ENCODE data around the gene KRTAP22-2.

The KRTAP22-2 gene

GRCh38 chr21:30590297-30590696, at the start of gene KRTAP22-2:
Gene KRTAP22-2 (minus strand): TSS chr21:30590397.
- DNase-seq: no peak

GRCh38 chr21:30638686-30639085, 48.5 kb upstream of the KRTAP22-2 start:
- no peak for DNase-seq

- no peak for DNase-seq
Observed at GRCh38 chr21:30634906-30635305, 44.7 kb upstream of the KRTAP22-2 start, which contains the start of gene KRTAP20-2. Gene KRTAP20-2 (plus strand): TSS chr21:30635206. CDS start chr21:30635264, 58 bp downstream.

DNA sequence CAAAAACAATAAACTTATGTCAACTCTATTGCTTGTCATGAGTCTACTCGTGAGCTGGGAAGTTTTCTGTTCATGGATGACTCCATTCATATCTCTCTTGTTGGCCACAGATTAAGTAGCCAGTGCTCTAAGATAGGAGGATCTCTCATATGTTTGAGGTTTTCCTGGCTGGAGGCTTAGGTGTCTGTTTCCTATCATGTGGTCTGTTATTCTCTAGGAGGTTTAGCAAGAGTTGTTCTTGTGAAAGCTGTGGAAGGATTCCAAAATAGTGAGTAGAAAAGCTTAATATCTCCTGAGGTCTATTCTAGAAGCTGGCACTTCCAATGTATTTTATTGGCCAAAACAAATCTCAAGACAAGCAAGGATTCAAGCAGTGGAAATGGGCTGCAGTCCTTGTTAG, 39.0 kb upstream of the KRTAP22-2 start:
- DNase-seq: no peak

GRCh38 chr21:30628109-30628508, 37.9 kb upstream of the KRTAP22-2 start:
- no peak for DNase-seq

GRCh38 chr21:30625449-30626165, 35.4 kb upstream of the KRTAP22-2 start:
- DNase-seq: no peak

DNA sequence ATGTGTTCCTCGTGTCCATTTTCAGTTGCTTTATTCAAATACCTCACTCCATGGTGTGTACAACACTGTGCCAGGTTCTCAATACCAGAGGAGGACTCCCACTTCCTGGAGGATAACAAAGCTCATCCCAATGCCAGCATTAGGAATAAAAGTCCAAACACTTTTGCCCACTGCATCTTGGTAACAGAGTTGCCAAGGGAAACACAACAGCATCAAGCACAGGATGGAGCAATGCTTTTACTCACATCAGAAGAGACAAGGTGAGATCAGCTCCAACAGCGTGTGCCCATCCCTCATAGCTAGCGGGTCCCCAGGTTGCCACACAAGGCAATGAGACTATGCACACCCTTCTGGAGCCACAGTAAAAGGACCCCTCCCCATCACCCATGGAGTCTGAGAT, 33.2 kb upstream of the KRTAP22-2 start:
- DNase-seq: no peak

DNA sequence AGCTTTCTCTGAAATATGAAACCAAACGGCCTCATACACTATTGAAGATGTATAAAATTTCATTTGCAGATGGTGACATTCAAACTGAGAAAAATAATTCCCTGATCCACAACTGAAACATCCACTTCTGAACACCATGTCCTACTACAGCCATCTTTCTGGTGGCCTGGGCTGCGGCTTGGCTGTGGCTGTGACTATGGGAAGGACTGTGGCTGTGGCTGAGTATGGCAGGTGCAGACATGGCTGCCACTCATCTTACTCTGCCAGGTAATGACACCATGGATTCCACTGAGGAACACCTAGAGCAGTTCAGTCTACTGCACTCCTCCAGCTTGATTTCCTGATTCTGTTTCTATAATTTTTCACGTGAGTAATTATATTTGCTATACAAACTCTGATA, 30.3 kb upstream of the KRTAP22-2 start, which contains the start of gene KRTAP20-4:
Gene KRTAP20-4 (plus strand): TSS at position 106 of the 400 bp plus-strand sequence.
- DNase-seq: no peak

- no peak for DNase-seq
Observed at GRCh38 chr21:30620080-30620479, 29.9 kb upstream of the KRTAP22-2 start.

DNA sequence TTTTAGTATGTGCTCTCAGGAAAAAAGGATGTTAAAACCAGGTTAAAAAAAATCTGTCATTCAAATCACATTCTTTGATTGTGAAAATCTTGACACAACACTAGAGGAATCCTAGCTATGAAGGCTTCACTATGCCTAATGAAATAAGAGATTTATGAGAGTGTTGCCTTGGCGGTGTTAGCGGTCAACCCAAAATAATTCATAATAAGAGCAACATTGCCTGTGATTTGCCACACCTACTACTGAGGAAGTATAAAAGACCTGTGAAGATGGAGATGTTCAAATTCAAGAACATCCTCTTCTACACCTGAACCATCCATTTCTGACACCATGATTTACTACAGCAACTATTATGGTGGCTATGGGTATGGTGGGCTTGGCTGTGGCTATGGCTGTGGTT, 25.9 kb upstream of the KRTAP22-2 start, which contains the start of gene KRTAP20-1:
Gene KRTAP20-1 (plus strand): TSS at position 301 of the 400 bp plus-strand sequence. CDS start 30 bp downstream, at position 331.
- DNase-seq: no peak

DNA sequence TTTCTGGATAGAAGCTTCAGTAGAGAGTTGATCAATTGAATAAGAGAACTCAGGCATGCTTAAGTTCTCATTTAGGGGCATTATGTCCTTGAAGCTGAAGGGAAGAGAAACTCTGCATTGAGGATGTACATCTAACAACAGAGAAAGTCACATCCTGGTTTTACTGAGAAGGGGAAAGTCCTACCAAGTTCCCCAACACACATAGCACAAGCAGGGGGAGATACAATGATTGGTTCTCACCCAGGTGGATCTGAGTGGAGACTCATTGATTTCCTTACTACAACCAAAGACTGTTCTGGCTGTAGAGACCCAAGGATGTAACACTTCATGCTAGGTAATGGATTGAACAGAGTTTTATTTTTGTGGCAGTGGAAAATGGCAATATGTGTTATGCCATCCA, 25.0 kb upstream of the KRTAP22-2 start:
- no peak for DNase-seq

DNA sequence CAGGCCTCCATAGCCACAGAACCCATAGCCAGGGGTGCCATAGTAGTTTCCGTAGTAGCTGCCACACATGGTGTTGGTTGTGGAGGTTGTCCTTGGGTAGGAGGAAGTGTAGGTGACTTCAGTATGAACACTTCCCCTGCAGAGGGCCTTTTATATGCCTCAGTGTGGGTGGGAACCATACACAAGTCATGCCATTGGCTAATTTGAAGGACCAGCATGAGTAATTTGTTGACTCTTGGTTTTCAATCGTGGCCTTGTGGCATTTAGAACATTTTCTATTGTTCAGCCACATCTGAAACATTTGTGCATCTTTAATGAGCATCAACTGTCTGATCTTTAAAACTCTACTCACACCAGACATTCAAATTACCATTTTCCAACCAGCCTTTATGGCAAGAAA, 23.6 kb upstream of the KRTAP22-2 start, which contains the start of gene KRTAP6-1:
Gene KRTAP6-1 (minus strand): TSS at position 95 of the 400 bp plus-strand sequence. CDS start 26 bp downstream, at position 69.
- DNase-seq: no peak

DNA sequence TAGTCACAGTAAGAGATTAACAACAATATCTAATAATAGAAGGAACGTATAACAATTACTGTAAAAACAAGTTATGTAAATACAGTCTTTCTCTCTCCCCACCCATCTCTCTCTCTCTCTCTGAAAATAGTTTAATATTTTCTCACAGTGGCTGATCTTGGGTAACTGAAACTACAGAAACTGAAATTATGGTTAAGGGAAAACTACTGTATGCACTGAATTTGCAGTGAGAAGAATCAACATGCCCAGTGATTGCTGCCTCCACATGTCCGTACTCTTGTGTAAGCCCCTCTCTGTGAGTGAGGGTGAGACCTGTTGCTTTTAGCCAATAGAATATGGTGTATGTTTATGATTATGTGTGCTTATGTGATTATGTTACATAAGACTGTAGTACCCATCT, 21.9 kb upstream of the KRTAP22-2 start:
- DNase-seq: no peak

GRCh38 chr21:30605968-30606367, 15.8 kb upstream of the KRTAP22-2 start:
- DNase-seq: no peak

GRCh38 chr21:30600787-30601186, 10.6 kb upstream of the KRTAP22-2 start, which contains the start of gene KRTAP22-1:
Gene KRTAP22-1 (plus strand): TSS chr21:30601087.
- no peak for DNase-seq

DNA sequence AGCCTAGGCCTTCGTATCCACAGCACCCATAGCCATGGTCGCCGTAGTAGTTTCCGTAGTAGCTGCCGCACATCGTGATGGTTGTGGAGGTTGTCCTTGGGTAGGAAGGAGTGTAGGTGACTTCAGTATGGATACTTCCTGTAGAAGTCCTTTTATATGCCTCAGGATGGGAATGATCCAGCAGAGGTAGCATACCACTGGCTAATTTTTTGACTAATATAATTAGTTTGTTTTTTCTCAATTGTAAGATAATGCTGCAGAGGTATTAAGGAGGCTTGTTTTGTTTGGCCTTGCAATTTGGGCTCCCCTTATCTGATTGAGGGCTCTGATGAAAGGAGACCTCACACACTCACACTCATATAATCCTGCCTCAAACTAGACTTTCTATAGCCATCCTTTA, 8.6 kb upstream of the KRTAP22-2 start, which contains the start of gene KRTAP6-2:
Gene KRTAP6-2 (minus strand): TSS at position 101 of the 400 bp plus-strand sequence. CDS start 28 bp downstream, at position 73.
- no peak for DNase-seq

DNA sequence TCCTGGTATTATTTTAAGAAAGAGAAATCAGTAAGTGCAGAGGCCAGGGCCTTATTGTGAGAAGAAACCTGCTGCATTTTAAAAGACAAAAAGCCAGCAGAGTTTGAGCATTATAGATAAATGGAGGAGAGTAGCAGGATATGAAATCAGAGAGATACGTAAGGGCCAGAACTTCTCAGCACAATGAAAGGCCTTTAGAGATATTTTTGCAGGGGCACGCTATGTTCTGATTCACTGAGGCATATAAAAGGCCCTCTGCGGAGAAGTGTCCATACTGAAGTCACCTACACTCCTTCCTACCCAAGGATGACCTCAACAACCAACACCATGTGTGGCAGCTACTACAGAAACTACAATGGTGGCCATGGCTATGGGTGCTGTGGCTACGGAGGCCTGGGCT, 1.9 kb upstream of the KRTAP22-2 start, which contains the start of gene KRTAP6-3:
Gene KRTAP6-3 (plus strand): TSS at position 301 of the 400 bp plus-strand sequence. CDS start 6 bp downstream, at position 307.
- no peak for DNase-seq

DNA sequence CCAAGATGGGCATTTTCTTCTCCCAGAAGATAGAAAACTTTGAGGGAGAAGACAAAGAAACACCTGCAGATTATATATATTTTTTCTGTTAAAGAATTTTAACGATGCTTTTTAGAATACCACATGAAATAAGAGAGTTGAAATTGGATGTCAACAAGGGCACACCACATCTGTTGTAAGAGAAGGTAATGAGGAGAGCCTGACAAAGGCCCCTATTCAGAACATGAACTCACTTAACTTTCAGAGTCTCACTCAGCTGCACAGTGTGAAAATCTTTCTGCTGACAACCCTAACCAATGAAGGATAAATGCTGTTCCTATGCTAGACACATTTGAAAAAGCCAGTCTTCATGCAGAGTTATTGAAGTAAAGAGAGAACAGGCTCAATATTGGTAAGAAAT, 7.3 kb downstream of the KRTAP22-2 start:
- DNase-seq: no peak

DNA sequence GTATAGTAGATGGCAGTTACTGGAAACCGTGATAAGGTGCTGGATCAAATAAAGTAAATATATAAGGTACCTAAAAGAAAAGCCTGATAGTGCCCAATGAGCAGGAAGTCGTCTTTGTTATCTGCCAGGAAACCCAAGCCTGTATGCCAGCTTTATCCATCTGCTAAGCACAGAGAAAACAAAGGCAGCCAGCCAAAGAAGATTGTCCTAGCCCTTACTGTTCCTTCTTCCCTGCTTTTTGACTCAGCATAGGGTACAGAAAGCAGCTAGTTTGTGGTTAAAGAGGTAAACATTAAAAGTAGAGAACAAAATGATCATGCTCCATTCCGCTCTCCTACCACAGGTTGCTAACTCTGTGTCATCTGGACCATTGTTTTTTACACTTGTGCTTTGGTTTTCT, 10.1 kb downstream of the KRTAP22-2 start:
- no peak for DNase-seq

DNA sequence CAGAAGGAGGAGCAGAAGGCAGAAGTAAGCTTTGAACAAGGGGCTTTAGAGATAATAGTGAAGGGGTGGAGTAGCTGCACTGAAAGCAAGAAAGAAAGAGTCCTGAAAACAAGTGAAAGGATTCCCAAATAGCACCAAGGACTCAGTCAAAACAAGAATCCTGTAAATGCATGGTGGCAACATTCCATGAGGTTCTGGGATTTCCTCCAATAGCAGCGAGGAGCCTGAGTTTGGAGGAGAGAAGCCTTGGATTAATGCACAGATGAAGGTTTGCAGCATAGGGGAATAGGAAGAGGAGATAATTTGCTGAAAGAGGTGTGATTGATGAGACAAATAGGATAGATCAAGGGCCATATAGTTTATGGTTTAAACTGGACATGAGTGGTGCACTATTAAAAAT, 10.9 kb downstream of the KRTAP22-2 start:
- no peak for DNase-seq

GRCh38 chr21:30577766-30578165, 12.4 kb downstream of the KRTAP22-2 start:
- DNase-seq: no peak

DNA sequence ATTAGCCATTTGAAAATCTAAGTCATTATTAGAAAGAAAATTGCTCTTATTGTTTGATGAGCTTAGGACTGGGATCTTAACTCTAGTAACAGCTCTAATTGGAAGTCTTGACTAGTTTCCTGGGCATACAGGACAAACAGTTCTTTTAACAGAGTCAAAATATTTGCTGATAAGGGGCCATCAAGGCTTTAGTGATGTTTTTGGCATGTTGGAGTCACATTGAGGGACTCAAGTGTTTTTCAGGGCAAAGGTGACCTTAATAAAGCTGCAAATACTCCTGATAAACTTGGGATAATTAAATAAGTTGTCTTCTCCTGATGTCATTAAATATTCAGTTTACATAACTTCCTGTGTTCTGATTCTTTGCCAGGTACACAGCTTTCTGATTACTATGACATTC, 22.6 kb downstream of the KRTAP22-2 start:
- DNase-seq: no peak

DNA sequence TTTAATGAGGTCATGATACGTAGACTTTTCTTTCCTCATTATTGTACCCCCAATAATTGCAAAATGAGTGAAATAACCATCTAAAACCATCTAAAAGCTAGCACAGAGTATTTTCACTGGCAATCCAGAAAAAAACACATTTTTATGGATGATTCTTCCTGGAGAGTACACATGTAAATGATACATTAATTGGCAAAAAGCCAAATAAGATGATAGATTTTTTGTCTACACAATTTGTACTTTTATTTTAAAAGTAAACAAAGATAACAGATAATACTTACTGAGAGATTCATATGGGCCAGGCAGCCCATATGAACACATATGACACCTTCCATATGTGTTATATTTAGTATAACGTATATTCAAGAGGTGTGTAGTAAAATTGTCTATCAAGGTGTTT, 26.6 kb downstream of the KRTAP22-2 start:
- no peak for DNase-seq

- no peak for DNase-seq
Observed at GRCh38 chr21:30563072-30563471, 27.1 kb downstream of the KRTAP22-2 start.

Data from T1000 (cell line).